Rectal smooth muscle tissue (tissue), 1 donor: Measurements from ENCODE around the gene OR52M1.

Experiments
- H3K27ac ChIP-seq: one replicate; pipeline ENCODE4 v1.7.0; 2013; ENCODE audit warnings: low read depth, low read length, inconsistent platforms
- H3K27me3 ChIP-seq: one replicate; pipeline ENCODE4 v1.7.0; 2013; ENCODE audit warnings: low read length; ENCODE audit not compliant: control insufficient read depth, insufficient read depth
- H3K36me3 ChIP-seq: one replicate; pipeline ENCODE4 v1.7.0; 2013; ENCODE audit warnings: low read length; ENCODE audit not compliant: control insufficient read depth, insufficient read depth
- H3K4me1 ChIP-seq: one replicate; pipeline ENCODE4 v1.7.0; 2013; ENCODE audit warnings: low read length; ENCODE audit not compliant: control insufficient read depth, insufficient read depth
- H3K4me3 ChIP-seq: one replicate; pipeline ENCODE4 v1.7.0; 2013; ENCODE audit warnings: low read length
- H3K9ac ChIP-seq: one replicate; pipeline ENCODE4 v1.7.0; 2013; ENCODE audit warnings: low read length

OR52M1 gene

GRCh38 chr11:4578624-4579023, 33.6 kb downstream of the OR52M1 start:
- Histone ChIP-seq H3K27me3 (no peaks in the 10 kb centered on the region), H3K4me3 (no peak overlapping the region), H3K27ac (no peak overlapping the region), H3K36me3 (no peaks in the 10 kb centered on the region), H3K9ac (no peak overlapping the region), H3K4me1 (no peaks in the 10 kb centered on the region)

GRCh38 chr11:4580124-4580523, 35.1 kb downstream of the OR52M1 start:
- Histone ChIP-seq H3K4me3 (no peak overlapping the region), H3K9ac (no peak overlapping the region), H3K27ac (no peak overlapping the region), H3K36me3 (no peaks in the 10 kb centered on the region), H3K4me1 (no peaks in the 10 kb centered on the region), H3K27me3 (no peaks in the 10 kb centered on the region)

- Histone ChIP-seq H3K9ac (no peak within 1 kb of the TSS), H3K27ac (no peak within 1 kb of the TSS), H3K4me1 (no peaks in the 10 kb centered on the region), H3K27me3 (no peaks in the 10 kb centered on the region), H3K36me3 (no peaks in the 10 kb centered on the region), H3K4me3 (no peak within 1 kb of the TSS)
Observed at GRCh38 chr11:4581443-4581842, 36.5 kb downstream of the OR52M1 start, which contains the start of gene OR52I2. OR52I2 (plus strand) TSS chr11:4581743.

GRCh38 chr11:4589017-4589416, 44.0 kb downstream of the OR52M1 start:
- H3K9ac ChIP-seq = no peak overlapping the region
- no peaks in the 10 kb centered on the region for H3K36me3 ChIP-seq
- no peaks in the 10 kb centered on the region for H3K4me1 ChIP-seq
- H3K27me3 ChIP-seq = no peaks in the 10 kb centered on the region
- H3K27ac ChIP-seq = no peak overlapping the region
- no peak overlapping the region for H3K4me3 ChIP-seq

GRCh38 chr11:4593739-4594138, 48.7 kb downstream of the OR52M1 start, which contains the start of gene OR52I1:
OR52I1 (plus strand) TSS chr11:4594039; CDS start chr11:4594039, 0 bp downstream.
- no peak within 1 kb of the TSS for H3K4me3 ChIP-seq
- no peak within 1 kb of the TSS for H3K9ac ChIP-seq
- H3K27me3 ChIP-seq = no peaks in the 10 kb centered on the region
- H3K36me3 ChIP-seq = no peaks in the 10 kb centered on the region
- no peak within 1 kb of the TSS for H3K27ac ChIP-seq
- H3K4me1 ChIP-seq = no peaks in the 10 kb centered on the region
